Daoy (cell line): ENCODE measurements around the gene RDH16. TPM values are rescaled to one million over a fixed set of nuclear protein-coding genes. Genes with fewer than 3 reads are reported as not detected.
A peak's percentile ranks its signal among the peaks of the same experiment; 100 is the strongest.

Source experiments
- DNase-seq: peaks from one replicate; pipeline ENCODE4 v3.0.0-alpha.2; 2015; ENCODE audit warnings: low read depth
- total RNA-seq: library from RNA; depleted of rRNA; stranded (reverse); fragments of >200 nt; shearing (Covaris generic); gene quantifications from 2 replicates; pipeline ENCODE4 v1.2.3, GENCODE V29; 2014; rRNA removed

Gene RDH16, protein sequence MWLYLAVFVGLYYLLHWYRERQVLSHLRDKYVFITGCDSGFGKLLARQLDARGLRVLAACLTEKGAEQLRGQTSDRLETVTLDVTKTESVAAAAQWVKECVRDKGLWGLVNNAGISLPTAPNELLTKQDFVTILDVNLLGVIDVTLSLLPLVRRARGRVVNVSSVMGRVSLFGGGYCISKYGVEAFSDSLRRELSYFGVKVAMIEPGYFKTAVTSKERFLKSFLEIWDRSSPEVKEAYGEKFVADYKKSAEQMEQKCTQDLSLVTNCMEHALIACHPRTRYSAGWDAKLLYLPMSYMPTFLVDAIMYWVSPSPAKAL
- 0.11 TPM in 1 of 2 replicates, not detected in the other for total RNA-seq

DNA sequence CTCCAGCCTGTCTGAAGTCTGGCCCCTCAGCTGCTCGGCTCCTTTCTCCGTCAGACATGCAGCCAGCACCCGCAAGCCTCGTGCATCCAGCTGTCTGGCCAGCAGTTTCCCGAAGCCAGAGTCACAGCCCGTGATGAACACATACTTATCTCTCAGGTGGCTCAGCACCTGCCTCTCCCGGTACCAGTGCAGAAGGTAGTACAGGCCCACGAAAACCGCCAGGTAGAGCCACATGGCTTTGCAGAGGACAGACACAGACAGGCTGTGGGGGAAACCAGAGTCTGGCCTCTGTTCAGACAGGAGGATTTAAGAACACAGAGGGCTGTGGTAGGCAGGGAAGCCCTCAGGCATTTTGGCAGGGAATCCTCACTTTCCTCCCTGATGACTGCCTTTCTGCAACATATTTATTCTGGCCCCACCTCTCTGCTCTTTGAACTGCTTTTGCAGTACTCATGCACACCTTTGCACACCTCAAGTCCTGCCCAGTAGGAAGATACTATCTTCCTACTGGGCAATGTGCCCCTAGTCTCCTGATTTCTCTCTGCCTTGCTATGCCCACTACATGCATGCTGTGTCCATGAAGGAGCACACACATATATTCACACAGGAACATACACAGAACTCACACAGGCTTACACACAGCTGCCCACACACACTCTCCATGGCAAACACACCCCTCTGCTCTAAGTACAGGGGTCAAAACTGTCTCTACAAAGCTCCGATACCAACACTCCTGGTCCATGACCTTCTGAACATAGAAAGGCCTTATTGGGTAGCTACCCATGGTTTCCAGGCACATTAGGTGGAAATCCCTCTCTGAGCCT, at the start of gene RDH16:
Gene RDH16 (minus strand): TSS at position 380 of the 824 bp plus-strand sequence. CDS start 146 bp downstream, at position 234.
- no peak for DNase-seq

DNA sequence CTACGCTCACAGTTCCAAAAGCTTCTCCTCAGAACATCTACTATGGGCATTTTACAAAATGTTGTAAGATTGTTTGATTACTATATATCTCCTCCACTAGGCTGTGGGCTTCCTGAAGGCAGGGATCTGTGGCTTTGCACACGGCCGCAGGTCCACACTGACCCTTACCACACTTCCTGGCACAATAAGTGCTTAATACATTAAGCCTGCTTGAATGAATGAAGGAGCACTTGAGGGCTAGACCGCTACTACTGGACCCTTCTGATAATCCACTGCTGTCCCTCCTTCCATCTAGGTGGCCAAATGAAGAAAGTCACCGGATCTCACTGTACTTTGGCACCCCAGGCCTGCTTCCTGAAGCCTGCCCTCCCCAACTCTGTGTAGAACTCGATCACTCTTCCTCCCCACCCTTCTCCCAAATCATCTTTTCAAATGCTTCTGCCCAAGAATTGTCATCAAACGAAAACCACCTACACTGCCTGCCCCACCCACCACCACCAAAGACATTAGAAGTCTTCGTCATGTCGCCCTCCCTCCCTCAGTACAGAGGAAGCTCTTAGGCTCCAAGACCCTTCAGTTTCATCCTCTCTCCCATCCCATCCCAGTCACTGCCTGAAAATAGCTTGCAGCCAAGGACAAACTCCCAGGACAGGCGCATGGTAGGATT, 49.5 kb upstream of the RDH16 start:
- no peak for DNase-seq

DNA sequence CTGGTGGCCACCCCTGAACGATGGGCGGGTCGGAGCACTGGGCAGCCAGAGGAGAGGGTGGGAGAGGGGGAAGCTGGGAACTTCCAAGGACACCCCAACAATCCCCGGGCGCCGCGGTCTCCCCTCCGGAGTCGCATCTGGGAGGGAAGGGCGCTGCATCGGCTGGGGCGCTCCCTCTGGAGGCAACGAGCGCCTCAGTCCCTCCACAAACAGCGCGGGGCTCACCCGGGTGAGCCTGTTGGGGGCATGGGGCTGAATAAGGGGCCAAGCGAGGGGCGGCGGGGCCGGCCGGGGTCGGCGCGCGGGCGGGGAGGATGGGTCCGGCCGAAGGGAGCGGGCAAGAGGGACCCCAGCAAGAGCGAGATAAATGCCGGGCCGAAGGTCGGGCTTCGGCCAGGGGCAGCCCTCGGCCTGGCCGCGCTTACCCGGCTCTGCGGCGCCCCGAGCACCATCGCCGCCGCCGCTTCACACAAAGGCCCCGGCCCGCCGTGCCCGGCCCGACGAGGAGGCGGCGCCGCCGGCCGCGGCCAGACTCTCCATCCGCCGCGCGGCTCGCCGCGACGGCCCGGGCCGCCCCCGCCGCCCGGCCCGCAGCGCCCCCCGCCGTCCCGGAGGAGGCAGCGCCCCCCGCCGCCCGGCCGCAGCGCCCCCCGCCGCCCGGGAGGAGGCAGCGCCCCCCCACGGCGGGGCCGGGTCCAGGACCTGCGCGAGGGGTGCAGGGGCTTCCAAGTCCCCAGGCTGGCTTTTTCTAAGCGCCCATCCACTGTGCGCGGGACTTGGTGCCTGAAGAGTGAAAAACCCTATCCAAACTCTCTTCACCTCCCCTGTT, 48.8 kb upstream of the RDH16 start, which contains the start of gene ZBTB39:
Gene ZBTB39 (minus strand): TSS at position 567 of the 829 bp plus-strand sequence. CDS start 1,629 bp downstream, outside the sequence.
- DNase-seq, result peak; percentile 80

DNA sequence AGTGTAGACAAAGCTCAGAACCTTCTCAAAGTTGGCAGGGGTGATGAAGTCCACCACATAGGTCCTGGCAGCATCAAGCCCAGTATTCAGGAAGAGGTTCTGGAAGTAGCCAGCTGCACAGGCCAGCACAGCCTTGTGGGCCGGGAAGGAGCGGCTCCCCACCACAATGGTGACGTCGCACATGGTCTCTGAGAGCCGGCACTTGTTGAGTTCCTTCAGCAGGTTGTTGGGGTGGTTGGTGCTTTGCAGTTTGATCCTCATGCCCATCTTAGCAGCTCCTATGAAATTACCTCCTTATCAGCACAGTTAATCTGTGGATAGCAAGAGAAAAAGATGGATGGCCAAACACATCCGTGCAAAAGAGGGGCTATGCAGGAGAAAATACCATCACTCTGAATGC, 47.2 kb upstream of the RDH16 start:
- DNase-seq, result no peak

DNA sequence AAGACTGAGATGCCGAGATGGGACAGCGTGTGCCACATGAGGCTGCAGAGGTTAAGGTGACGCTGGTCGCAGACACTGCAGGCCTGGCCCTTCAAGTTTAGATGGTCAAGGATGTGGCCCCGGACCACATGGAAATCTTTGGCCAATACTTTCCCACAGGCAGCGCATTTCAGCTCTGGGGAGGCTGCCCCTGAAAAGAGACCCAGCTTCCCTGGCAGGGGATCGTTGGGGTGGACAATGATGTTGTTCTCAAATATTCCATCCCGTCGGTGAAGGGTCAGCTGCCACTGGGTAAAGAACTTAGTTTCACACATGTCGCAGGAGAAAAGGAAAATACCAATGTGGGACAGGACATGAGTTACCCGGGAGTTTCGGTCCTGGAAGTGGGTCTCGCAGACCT, 46.0 kb upstream of the RDH16 start:
- no peak for DNase-seq

DNA sequence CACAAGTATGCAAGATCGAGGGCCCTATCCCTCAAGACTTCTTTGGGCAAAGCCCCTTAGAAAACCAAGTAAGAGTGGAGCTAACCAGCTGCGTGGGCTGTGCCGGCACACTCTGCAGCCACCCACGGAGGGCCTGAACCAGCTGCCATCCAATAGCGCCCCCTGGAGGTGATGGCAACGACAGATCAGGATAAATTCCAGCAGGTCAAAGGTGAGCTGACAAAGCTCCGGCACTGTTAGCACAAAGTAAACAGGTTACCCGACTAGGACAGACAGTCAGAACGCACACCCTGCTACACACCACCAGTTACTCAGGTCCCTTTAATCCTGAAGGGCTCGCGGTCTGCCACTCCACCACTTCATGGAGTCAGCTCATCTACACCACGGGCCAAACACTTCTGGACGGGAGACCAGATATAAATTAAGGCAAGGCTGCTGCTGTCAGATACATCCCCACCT, 44.1 kb upstream of the RDH16 start:
- DNase-seq, result peak; percentile 57

DNA sequence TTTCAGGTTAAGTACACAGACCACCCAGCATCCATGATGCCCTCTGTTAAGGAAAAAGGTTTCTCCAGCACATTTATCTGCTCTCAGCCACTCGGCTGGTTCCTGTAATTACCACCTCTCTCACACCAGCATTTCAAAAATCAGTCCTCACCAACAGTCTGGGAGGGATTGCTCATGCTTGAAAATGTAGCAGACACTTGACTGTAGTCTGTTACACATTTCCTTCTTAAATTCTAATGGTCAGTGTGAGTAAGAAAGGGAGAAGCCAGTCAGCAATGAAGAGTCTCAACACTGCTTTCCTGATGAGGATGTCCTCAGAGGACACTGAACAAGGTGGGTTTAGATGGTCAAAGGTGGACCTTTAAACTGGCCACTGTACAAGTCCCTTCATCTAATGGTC, 43.0 kb upstream of the RDH16 start:
- DNase-seq, result no peak

DNA sequence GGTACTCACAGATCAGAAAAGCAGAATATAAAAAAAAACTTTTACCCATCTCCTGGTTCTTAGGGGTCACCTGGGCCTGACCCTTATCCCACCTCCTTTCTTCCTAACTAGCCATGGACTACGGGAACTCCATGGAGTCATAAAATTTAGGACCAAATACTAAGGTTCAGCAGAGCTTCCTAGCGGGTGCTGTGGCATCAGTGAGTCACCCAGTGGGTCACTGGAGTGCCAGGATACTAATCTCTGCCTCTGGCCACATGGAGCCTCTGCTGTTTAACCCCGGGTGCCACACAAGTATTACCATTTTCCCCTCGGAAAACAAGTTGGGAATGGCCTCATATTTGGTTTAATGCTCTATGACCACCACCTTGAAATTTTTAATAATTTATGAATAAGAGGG, 42.0 kb upstream of the RDH16 start:
- no peak for DNase-seq

DNA sequence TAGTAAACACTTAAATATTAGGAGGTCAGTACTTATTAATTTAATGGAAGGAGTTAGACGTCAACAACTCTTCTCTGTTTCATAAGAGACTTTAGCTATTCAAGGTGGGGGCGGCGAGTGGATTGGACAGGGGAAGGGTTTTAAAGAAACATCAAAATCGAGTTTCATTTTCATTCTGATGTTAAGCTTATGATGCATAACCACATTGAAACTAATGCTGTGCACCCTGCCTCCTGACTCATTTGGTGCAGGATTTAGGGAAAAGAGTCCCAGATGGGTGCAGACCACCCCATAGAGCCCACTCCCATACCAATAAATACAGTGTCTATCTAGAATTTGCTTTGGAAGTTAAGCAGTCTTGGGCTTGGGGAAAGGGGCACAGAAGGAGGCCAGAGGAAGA, 41.6 kb upstream of the RDH16 start:
- no peak for DNase-seq

DNA sequence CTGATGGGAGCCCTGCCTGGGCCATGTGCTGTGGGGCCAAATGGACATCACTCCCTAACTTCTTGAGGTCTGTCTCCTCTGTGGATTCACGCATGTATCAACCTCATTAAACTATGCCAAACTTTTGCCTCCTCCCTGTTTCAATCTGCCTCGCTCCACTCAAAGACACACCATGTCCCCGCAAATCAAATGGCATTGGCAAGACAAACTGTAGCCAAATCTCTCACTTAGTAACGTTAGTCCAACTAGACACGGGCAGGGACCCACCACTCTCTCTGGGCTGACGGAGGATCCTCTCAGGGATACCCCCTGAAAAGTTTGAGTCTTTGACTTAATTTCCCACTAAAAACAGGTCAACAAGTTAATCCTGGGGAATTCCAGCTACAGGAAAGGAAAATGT, 40.9 kb upstream of the RDH16 start:
- DNase-seq, result no peak

DNA sequence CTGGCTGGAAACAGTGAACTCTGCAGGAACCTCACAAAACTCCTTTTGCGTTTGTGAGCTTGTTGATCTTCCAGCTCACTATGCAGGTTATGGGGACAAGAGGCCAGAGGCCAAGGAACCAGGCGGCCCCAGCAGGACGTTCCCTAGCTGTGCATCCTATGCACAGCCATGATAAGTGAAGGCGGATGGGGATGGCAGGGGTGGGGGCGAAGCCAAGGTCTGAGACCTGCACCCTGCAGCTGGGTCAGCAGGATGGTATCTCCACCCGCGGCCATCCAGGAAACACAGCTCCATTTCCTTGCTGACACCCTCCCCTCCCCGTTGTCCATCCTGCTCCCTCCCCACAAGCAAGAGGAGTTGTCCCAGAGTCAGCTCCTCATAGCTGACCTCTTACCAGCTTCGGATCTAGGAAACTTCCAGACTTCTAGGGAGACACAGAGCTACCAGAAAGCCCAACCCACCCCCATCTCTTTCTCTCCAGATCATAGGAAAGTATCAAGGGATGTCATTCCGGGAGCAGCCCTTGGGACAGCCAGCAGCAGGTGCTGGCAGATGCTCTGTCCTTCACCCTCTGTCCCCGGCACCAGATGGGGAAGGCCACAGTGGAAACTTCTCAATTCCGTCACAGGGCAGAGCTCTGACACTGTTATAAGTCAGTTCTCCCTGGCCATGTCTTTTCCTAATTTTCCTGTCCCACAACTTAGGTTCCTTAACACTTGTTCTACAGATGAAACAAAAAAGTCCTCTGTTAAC, 39.6 kb upstream of the RDH16 start:
- no peak for DNase-seq

DNA sequence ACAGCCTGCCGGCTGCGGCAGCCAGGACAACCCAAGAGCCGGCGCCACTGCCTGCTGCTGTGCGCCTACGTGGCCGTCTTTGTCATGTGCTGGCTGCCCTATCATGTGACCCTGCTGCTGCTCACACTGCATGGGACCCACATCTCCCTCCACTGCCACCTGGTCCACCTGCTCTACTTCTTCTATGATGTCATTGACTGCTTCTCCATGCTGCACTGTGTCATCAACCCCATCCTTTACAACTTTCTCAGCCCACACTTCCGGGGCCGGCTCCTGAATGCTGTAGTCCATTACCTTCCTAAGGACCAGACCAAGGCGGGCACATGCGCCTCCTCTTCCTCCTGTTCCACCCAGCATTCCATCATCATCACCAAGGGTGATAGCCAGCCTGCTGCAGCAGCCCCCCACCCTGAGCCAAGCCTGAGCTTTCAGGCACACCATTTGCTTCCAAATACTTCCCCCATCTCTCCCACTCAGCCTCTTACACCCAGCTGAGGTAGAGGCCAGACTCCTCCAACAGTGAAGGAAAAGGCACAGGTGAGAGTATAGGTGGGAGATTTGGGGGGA, 38.6 kb upstream of the RDH16 start:
- DNase-seq, result no peak

DNA sequence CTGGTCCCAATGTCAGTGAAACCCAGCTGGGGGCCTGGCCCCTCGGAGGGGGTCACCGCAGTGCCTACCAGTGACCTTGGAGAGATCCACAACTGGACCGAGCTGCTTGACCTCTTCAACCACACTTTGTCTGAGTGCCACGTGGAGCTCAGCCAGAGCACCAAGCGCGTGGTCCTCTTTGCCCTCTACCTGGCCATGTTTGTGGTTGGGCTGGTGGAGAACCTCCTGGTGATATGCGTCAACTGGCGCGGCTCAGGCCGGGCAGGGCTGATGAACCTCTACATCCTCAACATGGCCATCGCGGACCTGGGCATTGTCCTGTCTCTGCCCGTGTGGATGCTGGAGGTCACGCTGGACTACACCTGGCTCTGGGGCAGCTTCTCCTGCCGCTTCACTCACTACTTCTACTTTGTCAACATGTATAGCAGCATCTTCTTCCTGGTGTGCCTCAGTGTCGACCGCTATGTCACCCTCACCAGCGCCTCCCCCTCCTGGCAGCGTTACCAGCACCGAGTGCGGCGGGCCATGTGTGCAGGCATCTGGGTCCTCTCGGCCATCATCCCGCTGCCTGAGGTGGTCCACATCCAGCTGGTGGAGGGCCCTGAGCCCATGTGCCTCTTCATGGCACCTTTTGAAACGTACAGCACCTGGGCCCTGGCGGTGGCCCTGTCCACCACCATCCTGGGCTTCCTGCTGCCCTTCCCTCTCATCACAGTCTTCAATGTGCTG, 38.0 kb upstream of the RDH16 start:
- no peak for DNase-seq

DNA sequence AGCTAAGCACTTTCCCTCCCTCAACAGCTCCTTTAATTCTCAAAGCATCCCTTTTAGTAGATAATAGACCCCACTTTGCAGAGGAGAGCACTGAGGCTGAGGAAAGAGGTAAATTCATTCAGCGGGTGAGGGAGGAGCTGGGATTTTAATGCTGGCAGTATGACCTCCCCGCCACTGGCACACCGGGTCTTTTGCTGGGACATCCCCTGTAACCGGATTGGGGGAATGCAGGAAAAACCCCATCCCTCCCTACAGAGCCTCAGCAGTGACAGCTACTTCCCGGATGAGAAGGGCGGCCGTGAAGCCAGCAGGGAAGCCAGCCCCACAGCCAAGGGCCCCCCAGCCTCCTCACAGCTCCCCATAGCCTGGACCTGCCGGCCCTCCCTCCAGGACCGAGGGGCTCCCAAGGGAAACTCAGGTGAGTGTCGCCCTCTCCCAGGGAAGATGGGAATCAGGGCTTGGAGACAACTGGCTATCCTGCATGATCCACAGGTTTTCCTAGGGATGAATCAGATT, 36.9 kb upstream of the RDH16 start:
- DNase-seq, result no peak

DNA sequence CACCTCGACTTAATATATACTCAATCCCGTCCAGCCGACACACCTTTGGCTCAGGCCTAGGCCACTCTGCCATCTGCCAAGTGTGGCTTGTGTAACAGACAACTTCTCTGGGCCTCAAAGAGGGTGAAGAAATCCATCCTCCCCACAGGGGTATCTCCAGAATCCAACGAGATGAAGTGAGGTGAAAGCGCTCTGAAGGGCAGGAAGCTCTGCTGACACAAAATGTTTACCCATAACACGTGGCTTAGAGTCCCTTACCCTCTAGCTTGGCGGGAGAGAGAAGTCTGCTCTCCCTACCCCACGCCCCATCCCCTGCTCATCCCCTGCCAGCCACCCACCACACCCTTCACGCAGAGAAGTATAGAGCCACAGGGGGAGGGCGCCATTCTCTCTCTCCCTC, 35.9 kb upstream of the RDH16 start:
- DNase-seq, result no peak

DNA sequence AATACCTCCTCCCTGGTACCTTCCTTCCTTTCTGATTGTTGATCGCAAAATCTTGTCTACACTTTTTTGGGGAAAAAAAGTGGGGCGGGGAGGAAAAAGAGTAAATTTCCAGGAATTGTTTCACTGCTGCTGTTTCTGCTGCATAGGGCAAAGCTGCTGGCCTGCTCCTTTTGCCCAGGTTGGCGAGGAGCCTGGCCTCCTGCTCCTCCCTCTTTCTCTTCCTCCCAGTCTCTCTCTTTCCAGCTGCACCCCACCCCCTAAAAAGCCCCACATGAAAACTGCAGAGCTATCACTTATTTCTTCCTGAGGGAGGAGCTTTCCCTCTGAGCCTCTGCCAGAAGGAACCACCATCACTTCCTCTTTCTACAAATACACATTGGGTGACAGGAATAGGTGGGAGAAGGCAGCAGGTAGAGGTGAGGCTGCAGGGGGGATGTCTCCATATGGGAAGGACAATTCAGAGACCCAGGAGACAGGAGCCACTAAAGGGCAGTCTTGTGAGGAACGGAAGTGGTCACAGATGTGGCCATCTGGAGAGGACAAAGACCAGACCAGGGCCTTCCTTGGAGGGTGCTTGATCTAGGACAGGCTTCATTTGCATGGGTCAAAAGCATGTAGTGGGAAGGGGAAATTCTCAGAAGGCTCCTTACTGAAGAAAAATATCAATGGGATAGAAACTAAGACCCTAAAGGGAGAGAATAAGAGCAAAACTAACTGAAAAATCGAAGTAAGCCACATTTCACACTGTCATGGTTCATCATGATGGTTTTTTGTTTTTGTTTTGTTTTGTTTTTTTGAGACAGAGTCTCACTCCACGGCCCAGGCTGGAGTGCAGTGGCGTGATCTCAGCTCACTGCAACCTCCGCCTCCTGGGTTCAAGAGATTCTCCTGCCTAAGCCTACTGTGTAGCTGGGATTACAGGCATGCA, 34.2 kb upstream of the RDH16 start:
- no peak for DNase-seq

DNA sequence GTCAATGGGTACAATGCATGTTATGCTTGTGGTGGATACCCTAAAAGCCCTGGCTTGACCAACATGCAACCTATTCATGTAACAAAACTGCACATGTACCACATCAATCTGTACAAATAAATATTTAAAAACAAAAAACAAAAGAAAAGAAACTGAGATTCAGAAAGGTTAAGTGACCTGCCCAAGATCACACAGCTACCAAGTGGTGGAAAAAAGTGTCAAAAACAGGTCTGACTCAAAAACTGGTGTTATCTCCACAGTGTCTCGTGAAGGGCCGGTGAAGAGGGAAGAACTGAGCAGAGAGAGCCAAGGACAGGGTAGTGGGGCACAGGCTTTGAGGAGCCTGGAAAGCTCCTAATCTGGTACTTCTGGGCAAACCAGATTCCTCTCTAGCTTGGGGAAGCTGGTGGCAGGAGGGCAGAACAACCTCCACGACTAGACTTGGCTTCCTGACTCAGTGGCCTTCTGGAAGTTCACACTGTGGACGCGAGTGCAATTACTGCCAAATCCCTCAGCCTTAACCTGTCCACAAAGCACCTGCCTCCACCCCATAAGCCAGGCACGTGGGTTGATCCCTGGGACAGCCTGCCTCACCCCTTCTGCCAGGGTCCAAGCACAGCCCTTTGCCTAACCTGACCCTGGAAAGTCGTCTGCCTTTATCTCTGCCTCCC, 33.4 kb upstream of the RDH16 start:
- DNase-seq, result no peak
